A172 (cell line): ENCODE results near the gene PPP1R26. TPM values are rescaled to one million over a fixed set of nuclear protein-coding genes. Genes with fewer than 3 reads are reported as not detected.

Source experiments
- DNase-seq: peaks from one replicate; pipeline ENCODE4 v3.0.0-alpha.2; 2015; ENCODE audit warnings: low spot score
- total RNA-seq: library from RNA; depleted of rRNA; stranded (reverse); fragments of >200 nt; shearing (Covaris generic); gene quantifications from 2 replicates; pipeline ENCODE4 v1.2.3, GENCODE V29; 2014

PPP1R26 gene
- total RNA-seq, 1 experiment from 2014 or later, result 30.9 TPM

- peak; percentile 23 for DNase-seq
These were observed 9.8 kb downstream of the PPP1R26 start for GRCh38 chr9:135489188-135489906.

- DNase-seq, result no peak
These were observed 10.7 kb downstream of the PPP1R26 start for GRCh38 chr9:135490166-135490870.

- DNase-seq, result no peak
These were observed 11.4 kb downstream of the PPP1R26 start for GRCh38 chr9:135490980-135491464.

GRCh38 chr9:135491764-135492163 is 12.2 kb downstream of the PPP1R26 start:
- DNase-seq, result no peak

GRCh38 chr9:135492886-135493669 is 13.5 kb downstream of the PPP1R26 start:
- DNase-seq, result no peak

GRCh38 chr9:135494791-135495559 is 15.4 kb downstream of the PPP1R26 start:
- DNase-seq, result no peak

- DNase-seq, result no peak
These were observed 19.0 kb downstream of the PPP1R26 start for GRCh38 chr9:135498381-135499126.

- peak; percentile 68 for DNase-seq
These were observed 19.9 kb downstream of the PPP1R26 start for GRCh38 chr9:135499326-135500070.

GRCh38 chr9:135500071-135500524 is 20.5 kb downstream of the PPP1R26 start:
- peak; percentile 38 for DNase-seq

- DNase-seq, result peak; percentile 65
These were observed 21.1 kb downstream of the PPP1R26 start, which contains the start of gene MRPS2 for GRCh38 chr9:135500525-135501260. MRPS2 (plus strand) TSS chr9:135500682; CDS start chr9:135500711, 29 bp downstream.

- no peak for DNase-seq
These were observed 21.9 kb downstream of the PPP1R26 start for GRCh38 chr9:135501261-135502167.

- no peak for DNase-seq
These were observed 22.7 kb downstream of the PPP1R26 start for GRCh38 chr9:135502168-135502872.

GRCh38 chr9:135502873-135503321 is 23.3 kb downstream of the PPP1R26 start:
- DNase-seq, result no peak

- DNase-seq, result no peak
These were observed 24.0 kb downstream of the PPP1R26 start for GRCh38 chr9:135503371-135504261.

- peak; percentile 54 for DNase-seq
These were observed 25.0 kb downstream of the PPP1R26 start for GRCh38 chr9:135504262-135505243.
